GM12892 (cell line): ENCODE measurements around the gene KATNB1.

Source experiments
- POLR2A ChIP-seq: IDR thresholded peaks from 2 replicates; pipeline ENCODE4 v1.6.1; 2011; ENCODE audit warnings: low read depth, low read length, control low read depth
- POLR2AphosphoS5 ChIP-seq: IDR thresholded peaks from 2 replicates; pipeline ENCODE4 v1.6.1; 2011; ENCODE audit warnings: low read depth, low read length, control low read depth
- TAF1 ChIP-seq: IDR thresholded peaks from 2 replicates; pipeline ENCODE4 v1.6.1; 2011; ENCODE audit warnings: low read depth, mild to moderate bottlenecking, control low read depth, low read length, borderline replicate concordance

GRCh38 chr16:57762365-57763040, 26.9 kb downstream of the KATNB1 start:
- TF ChIP-seq POLR2A: no peak
- TF ChIP-seq TAF1: no peak
- no peak for TF ChIP-seq POLR2AphosphoS5
